Skeletal muscle tissue (tissue), 4 donors: Measurements from ENCODE around the gene TAOK3. TPM values are rescaled to one million over a fixed set of nuclear protein-coding genes. Genes with fewer than 3 reads are reported as not detected.
"Not testable (repeated sequence)": the region's sequence is repeated elsewhere in the genome, so short reads cannot be mapped to it uniquely, and the experiment has no call there.

Experiments
- H3K27ac ChIP-seq: one replicate; pipeline ENCODE4 v1.7.0; 2013; ENCODE audit warnings: mild to moderate bottlenecking, low read depth, low read length, inconsistent platforms
- H3K27me3 ChIP-seq, 3 donors: one replicate each; pipeline ENCODE4 v1.7.0; 2013; ENCODE audit warnings: low read length in 3 of 3; ENCODE audit not compliant: control insufficient read depth in 3 of 3, insufficient read depth in 3 of 3
- H3K36me3 ChIP-seq, 3 donors: one replicate each; pipeline ENCODE4 v1.7.0; 2013; ENCODE audit warnings: low read length in 3 of 3; ENCODE audit not compliant: control insufficient read depth in 3 of 3, insufficient read depth in 3 of 3
- H3K4me1 ChIP-seq, 3 donors: one replicate each; pipeline ENCODE4 v1.7.0; 2013; ENCODE audit warnings: low read length in 3 of 3, mild to moderate bottlenecking in 3 of 3; ENCODE audit not compliant: control insufficient read depth in 3 of 3, insufficient read depth in 3 of 3
- H3K4me3 ChIP-seq, 3 donors: one replicate each; pipeline ENCODE4 v1.7.0; 2013; ENCODE audit warnings: low read length in 3 of 3
- H3K9ac ChIP-seq, 3 donors: one replicate each; pipeline ENCODE4 v1.7.0; 2013; ENCODE audit warnings: low read length in 3 of 3, mild to moderate bottlenecking in 3 of 3, moderate library complexity in 2 of 3, low read depth in 1 of 3
- H3K9me3 ChIP-seq, 3 donors: one replicate each; pipeline ENCODE4 v1.7.0; 2013; ENCODE audit warnings: low read length in 3 of 3; ENCODE audit not compliant: control insufficient read depth in 3 of 3
- total RNA-seq: library from RNA; depleted of rRNA; stranded (reverse); fragments of >200 nt; gene quantifications from one replicate; pipeline ENCODE4 v1.2.3, GENCODE V29; 2014
- donor health status: Osteomylitis.

Gene TAOK3
- total RNA-seq, 1 donor from 2014 or later = 9.4 TPM

DNA sequence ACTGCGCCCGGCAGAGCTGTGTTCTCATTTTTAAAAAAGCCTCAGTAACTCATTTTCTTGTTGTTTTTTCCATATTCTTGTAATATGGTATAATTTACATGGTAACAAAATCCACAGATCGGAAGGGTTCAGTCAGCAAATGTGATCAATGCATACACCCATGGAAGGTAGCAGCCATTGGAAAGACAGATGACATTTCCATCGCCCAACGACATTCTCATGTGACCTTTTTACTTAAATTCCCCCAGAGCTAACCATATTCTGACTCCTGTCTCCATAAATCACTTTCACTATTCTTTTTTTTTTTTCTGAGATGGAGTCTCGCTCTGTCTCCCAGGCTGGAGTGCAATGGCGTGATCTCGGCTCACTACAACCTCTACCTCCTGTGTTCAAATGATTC, 231.9 kb downstream of the TAOK3 start:
- Histone ChIP-seq H3K4me1 (peaks cover 13 to 22% (median 17%) of the 10 kb centered on the region in 3 donors), H3K9me3 (no peaks in the 10 kb centered on the region), H3K27ac (no peak overlapping the region), H3K27me3 (no peaks in the 10 kb centered on the region), H3K36me3 (peaks cover 43 to 52% (median 44%) of the 10 kb centered on the region in 3 donors), H3K4me3 (no peak overlapping the region), H3K9ac (no peak overlapping the region)

DNA sequence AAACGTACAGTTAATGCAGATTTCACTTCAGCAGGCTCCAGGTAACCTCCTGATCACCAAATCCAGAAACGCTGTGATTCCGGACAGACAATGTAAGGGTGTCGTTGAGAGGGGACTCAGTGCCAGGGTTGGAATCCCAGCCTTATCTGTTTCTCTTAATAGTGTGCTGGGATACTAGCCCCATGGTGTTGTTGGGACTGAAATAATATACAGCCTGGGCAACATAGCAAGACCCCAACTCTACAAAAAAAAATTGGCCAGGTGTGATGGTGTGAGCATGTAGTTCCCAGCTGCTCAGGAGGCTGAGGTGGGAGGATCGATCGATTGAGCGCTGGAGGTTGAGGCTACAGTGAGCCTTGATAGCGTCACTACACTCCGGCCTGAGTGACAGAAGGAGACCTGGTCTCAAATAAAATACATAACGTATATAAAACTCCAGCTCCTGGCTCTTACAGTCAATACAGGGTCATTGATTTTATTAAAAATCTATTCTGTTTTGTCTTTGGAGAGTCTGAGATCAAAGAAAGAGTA, 235.5 kb downstream of the TAOK3 start:
- H3K4me1 ChIP-seq = peaks cover 13 to 33% (median 20%) of the 10 kb centered on the region in 3 donors
- H3K36me3 ChIP-seq = peaks cover 20 to 29% (median 25%) of the 10 kb centered on the region in 3 donors
- no peaks in the 10 kb centered on the region for H3K27me3 ChIP-seq
- H3K4me3 ChIP-seq = peak overlapping the region; percentile 85 to 93 (median 88)
- peak overlapping the region; percentile 89 for H3K27ac ChIP-seq
- peak overlapping the region; percentile 94 to 98 (median 94) for H3K9ac ChIP-seq
- H3K9me3 ChIP-seq = no peaks in the 10 kb centered on the region

DNA sequence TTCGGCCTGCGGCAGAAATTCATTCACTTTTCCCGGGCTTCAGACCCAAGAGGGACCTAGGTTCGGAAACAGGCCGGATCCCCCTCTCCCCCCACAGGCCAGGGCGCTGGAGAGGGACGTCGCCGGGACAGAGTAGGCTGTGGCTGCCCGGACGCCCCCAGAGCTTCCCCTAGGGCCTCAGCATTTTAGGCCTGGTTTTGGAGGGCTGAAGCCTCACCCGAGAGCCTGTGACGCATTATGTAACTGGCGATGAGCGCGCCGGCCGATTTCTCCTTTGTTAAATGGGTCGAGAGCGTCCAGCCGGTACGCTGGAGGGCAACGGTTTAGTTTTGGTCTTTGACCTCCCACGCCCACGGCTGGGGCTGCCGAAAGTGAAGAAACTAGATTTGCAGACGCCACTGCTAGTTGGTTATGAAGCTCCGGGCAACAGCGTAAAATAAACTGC, 236.1 kb downstream of the TAOK3 start:
- Histone ChIP-seq H3K9ac (peak overlapping the region; percentile 94 to 98 (median 94)), H3K27me3 (no peaks in the 10 kb centered on the region), H3K36me3 (peaks cover 18 to 25% (median 21%) of the 10 kb centered on the region in 3 donors), H3K4me1 (peaks cover 16 to 39% (median 25%) of the 10 kb centered on the region in 3 donors), H3K4me3 (peak overlapping the region; percentile 85 to 93 (median 88)), H3K9me3 (no peaks in the 10 kb centered on the region), H3K27ac (peak overlapping the region; percentile 89)

DNA sequence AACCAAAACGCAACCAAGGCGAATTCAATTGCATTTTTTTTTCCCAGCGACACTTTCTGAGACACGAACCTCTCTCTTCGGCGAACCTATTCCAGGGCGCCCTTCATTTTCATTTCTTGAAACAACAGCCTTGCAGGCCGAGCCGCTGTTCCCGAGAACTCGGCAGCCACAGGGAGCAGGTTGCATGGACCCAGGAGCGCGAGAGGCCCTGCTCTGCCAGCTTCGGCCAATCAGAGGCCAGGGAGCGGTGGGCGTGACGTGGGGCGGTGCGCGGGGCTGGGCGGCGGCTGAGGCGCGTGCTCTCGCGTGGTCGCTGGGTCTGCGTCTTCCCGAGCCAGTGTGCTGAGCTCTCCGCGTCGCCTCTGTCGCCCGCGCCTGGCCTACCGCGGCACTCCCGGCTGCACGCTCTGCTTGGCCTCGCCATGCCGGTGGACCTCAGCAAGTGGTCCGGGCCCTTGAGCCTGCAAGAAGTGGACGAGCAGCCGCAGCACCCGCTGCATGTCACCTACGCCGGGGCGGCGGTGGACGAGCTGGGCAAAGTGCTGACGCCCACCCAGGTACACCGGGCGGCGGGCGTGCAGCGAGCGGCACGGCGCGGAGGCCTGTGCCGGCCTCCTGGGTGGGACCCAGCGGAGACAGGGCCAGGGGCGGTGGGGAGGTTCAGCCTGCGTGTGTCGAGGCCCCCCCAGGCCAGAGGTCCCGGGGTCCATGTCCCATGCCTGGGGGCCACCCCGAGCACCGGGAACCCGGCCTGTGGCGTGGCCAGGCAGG, 236.7 kb downstream of the TAOK3 start, which contains the start of gene PEBP1:
TSS of gene PEBP1 (plus strand) at position 337 of the 771 bp plus-strand sequence. CDS start at position 423, 86 bp downstream.
- H3K4me3 ChIP-seq = peak within 1 kb of the TSS; percentile 85 to 93 (median 88)
- H3K27ac ChIP-seq = peak within 1 kb of the TSS; percentile 89
- H3K36me3 ChIP-seq = peaks cover 15 to 21% (median 17%) of the 10 kb centered on the region in 3 donors
- H3K9me3 ChIP-seq = no peaks in the 10 kb centered on the region
- H3K27me3 ChIP-seq = no peaks in the 10 kb centered on the region
- H3K9ac ChIP-seq = peak within 1 kb of the TSS; percentile 94 to 98 (median 94)
- H3K4me1 ChIP-seq = peaks cover 16 to 40% (median 25%) of the 10 kb centered on the region in 3 donors

DNA sequence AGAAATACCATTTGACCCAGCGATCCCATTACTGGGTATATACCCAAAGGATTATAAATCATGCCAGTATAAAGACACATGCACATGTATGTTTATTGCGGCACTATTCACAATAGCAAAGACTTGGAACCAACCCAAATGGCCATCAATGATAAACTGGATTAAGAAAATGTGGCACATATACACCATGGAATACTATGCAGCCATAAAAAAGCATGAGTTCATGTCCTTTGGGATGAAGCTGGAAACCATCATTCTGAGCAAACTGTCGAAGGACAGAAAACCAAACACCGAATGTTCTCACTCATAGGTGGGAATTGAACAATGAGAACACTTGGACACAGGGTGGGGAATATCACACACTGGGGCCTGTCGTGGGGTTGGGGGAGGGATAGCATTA, 243.3 kb downstream of the TAOK3 start:
- not testable (repeated sequence) for H3K36me3 ChIP-seq, H3K27me3 ChIP-seq, H3K9me3 ChIP-seq, H3K9ac ChIP-seq, H3K4me3 ChIP-seq, H3K27ac ChIP-seq
- H3K4me1 ChIP-seq = peaks cover 3 to 10% (median 7%) of the 10 kb centered on the region in 3 donors

DNA sequence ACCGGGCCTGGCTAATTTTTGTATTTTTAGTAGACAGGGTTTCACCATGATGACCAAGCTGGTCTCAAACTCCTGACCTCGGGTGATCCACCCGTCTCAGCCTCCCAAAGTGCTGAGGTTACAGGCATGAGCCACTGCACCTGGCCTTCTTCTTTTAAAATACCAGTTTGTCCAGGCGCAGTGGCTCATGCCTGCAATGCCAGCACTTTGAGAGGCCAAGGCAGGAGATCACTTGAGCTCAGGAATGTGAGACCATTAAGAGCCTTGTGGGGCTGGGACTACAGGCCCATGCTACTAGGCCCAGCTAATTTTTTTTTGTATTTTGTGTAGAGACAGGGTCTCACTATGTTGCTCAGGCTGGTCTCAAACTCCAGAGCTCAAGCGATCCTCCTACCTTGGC, 244.8 kb downstream of the TAOK3 start:
- H3K9me3 ChIP-seq = no peaks in the 10 kb centered on the region
- H3K4me3 ChIP-seq = no peak overlapping the region
- peaks cover 3 to 10% (median 7%) of the 10 kb centered on the region in 3 donors for H3K4me1 ChIP-seq
- H3K27me3 ChIP-seq = no peaks in the 10 kb centered on the region
- H3K9ac ChIP-seq = no peak overlapping the region
- no peak overlapping the region for H3K27ac ChIP-seq
- H3K36me3 ChIP-seq = peaks cover 0 to 2% (median 0%) of the 10 kb centered on the region in 3 donors

DNA sequence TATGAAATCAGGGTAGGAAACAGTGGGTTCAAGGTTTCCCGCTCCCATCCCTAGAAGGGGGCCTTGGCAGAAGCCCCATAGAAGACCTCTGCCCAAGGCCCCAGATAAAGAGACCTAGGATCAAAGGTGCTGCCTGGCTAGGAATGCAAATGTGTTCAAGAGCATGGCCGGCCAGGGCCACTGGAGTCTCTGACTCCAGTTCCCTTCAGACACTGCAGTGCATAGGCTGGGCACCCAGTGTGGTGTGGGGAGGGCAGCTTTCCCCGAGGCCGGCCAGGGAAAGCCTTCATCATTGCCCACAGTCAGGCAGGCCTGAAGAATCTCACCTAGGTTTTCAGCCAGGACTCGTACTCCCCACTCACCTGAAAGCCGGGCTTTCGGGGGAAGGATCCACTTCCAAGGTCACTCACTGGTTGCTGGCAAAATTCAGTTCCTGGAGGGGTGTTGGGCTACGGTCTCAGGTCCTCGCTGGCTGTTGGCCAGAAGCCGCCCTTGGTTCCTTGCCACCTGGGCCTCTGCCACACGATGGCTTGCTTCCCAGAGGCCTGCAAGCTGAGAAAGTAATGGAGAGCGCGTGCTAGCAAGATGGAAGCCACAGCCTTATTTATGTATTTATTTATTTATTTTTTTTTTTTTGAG, 246.5 kb downstream of the TAOK3 start:
- no peak overlapping the region for H3K27ac ChIP-seq
- no peaks in the 10 kb centered on the region for H3K27me3 ChIP-seq
- no peak overlapping the region for H3K9ac ChIP-seq
- H3K4me3 ChIP-seq = no peak overlapping the region
- H3K4me1 ChIP-seq = no peaks in the 10 kb centered on the region
- peaks cover 0 to 2% (median 0%) of the 10 kb centered on the region in 3 donors for H3K36me3 ChIP-seq
- H3K9me3 ChIP-seq = no peaks in the 10 kb centered on the region

DNA sequence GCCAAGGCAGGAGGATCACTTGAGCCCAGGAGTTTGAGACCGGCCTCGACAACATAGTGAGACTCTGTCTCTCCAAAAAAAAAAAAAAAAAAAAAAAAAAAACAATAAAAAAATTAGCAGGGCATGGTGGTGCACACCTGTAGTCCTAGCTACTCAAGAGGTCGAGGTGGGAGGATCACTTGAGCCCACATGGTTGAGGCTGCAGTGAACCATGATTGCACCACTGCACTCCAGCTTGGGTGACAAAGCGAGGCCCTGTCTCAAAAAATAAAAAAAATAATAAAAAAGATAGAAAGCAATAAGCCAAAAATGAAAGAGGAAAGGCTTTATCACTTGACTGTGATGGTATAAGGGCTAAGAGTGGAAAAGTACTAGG, 247.0 kb downstream of the TAOK3 start:
- no peak overlapping the region for H3K4me3 ChIP-seq
- no peaks in the 10 kb centered on the region for H3K27me3 ChIP-seq
- no peaks in the 10 kb centered on the region for H3K4me1 ChIP-seq
- no peak overlapping the region for H3K27ac ChIP-seq
- H3K9me3 ChIP-seq = no peaks in the 10 kb centered on the region
- H3K9ac ChIP-seq = no peak overlapping the region
- peaks cover 0 to 2% (median 0%) of the 10 kb centered on the region in 3 donors for H3K36me3 ChIP-seq

DNA sequence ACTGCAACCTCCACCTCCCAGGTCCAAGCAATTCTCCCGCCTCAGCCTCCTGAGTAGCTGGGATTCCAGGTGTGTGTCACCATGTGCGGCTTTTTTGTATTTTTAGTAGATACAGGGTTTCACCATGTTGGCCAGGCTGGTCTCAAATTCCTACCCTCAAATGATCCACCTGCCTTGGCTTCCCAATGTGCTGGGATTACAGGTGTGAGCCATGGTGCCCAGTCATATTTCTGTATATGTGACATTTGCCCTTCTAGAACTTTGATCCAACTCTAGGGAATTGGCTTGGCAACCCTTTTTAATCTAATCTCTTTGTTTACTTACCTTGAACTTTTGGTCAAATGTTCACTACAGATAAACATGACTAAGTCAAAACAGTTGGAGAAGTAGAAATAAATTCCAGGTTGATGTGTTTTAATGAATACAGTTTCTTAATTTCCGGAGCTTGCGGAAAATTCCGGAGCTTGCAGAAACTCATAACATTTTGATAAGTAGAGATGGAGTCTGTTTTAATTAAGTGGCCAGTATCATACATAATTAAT, 248.3 kb downstream of the TAOK3 start:
- Histone ChIP-seq H3K27ac (no peak overlapping the region), H3K9ac (no peak overlapping the region), H3K27me3 (no peaks in the 10 kb centered on the region), H3K4me1 (no peaks in the 10 kb centered on the region), H3K9me3 (no peaks in the 10 kb centered on the region), H3K4me3 (no peak overlapping the region), H3K36me3 (peaks cover 0 to 2% (median 0%) of the 10 kb centered on the region in 3 donors)
